ENCODE measurements around the gene PTX4. TPM values are rescaled to one million over a fixed set of nuclear protein-coding genes. Genes with fewer than 3 reads are reported as not detected.
A peak's percentile ranks its signal among the peaks of the same experiment; 100 is the strongest.

The PTX4 gene
- total RNA-seq, 1 donor from 2014 or later, result not detected

- Histone ChIP-seq H3K4me3 (peak overlapping the region; percentile 23 to 64), H3K4me1 (peaks cover 81% of the 10 kb centered on the region), H3K36me3 (peaks cover 0 to 1% of the 10 kb centered on the region in 2 donors), H3K27me3 (no peaks in the 10 kb centered on the region), H3K27ac (peak overlapping the region; percentile 91), H3K9me3 (no peaks in the 10 kb centered on the region)
- no peak for DNase-seq (ENCODE audit: extremely low spot score in 2 of 2)
- TF ChIP-seq POLR2AphosphoS5 (IDR thresholded peaks at IDR 0.05; ENCODE audit: insufficient read depth in 1 of 2, low read depth in 1 of 2), result no peak
- no peak for TF ChIP-seq CTCF (IDR thresholded peaks at IDR 0.05)
- TF ChIP-seq POLR2A (IDR thresholded peaks at IDR 0.05), result no peak
- intact Hi-C loops (cut with DNase I), result loop anchor here (5.0 kb wide), 1 partner anchor 81 kb away; the partner anchor contains the start of genes CRAMP1 and IFT140
These were observed 42.8 kb upstream of the PTX4 start for GRCh38 chr16:1531638-1531910.

- intact Hi-C loops (cut with DNase I), result loop anchor here (5.0 kb wide), 1 partner anchor 81 kb away; the partner anchor contains the start of genes CRAMP1 and IFT140
- peaks cover 76% of the 10 kb centered on the region for H3K4me1 ChIP-seq
- no peaks in the 10 kb centered on the region for H3K36me3 ChIP-seq
- TF ChIP-seq POLR2A (IDR thresholded peaks at IDR 0.05) (no peak), CTCF (IDR thresholded peaks at IDR 0.05) (no peak), POLR2AphosphoS5 (IDR thresholded peaks at IDR 0.05; ENCODE audit: insufficient read depth in 1 of 2, low read depth in 1 of 2) (peak in 1 of 2 donors; percentile 81)
- peak overlapping the region; percentile 91 for H3K27ac ChIP-seq
- DNase-seq (ENCODE audit: extremely low spot score in 2 of 2), result no peak
- H3K9me3 ChIP-seq, result no peaks in the 10 kb centered on the region
- peak overlapping the region; percentile 23 to 64 for H3K4me3 ChIP-seq
- H3K27me3 ChIP-seq, result no peaks in the 10 kb centered on the region
These were observed 42.3 kb upstream of the PTX4 start for GRCh38 chr16:1530883-1531637.

- H3K4me3 ChIP-seq, result peak overlapping the region; percentile 23 to 64
- DNase-seq (ENCODE audit: extremely low spot score in 2 of 2), result no peak
- TF ChIP-seq POLR2A (IDR thresholded peaks at IDR 0.05) (no peak), POLR2AphosphoS5 (IDR thresholded peaks at IDR 0.05; ENCODE audit: insufficient read depth in 1 of 2, low read depth in 1 of 2) (peak in 1 of 2 donors; percentile 41)
- H3K36me3 ChIP-seq, result no peaks in the 10 kb centered on the region
- no peaks in the 10 kb centered on the region for H3K9me3 ChIP-seq
- intact Hi-C loops (cut with DNase I), result loop anchor here (5.0 kb wide), 1 partner anchor 82 kb away; the partner anchor contains the start of genes CRAMP1 and IFT140
- peaks cover 70% of the 10 kb centered on the region for H3K4me1 ChIP-seq
- H3K27ac ChIP-seq, result peak overlapping the region; percentile 91
- H3K27me3 ChIP-seq, result no peaks in the 10 kb centered on the region
These were observed 41.7 kb upstream of the PTX4 start for GRCh38 chr16:1530349-1530882.

- Histone ChIP-seq H3K4me3 (no peak overlapping the region), H3K36me3 (no peaks in the 10 kb centered on the region), H3K4me1 (peaks cover 67% of the 10 kb centered on the region), H3K27ac (peak overlapping the region; percentile 91), H3K27me3 (no peaks in the 10 kb centered on the region), H3K9me3 (no peaks in the 10 kb centered on the region)
- intact Hi-C loops (cut with DNase I), result no loop called here
- DNase-seq (ENCODE audit: extremely low spot score in 2 of 2), result no peak
- TF ChIP-seq POLR2AphosphoS5 (IDR thresholded peaks at IDR 0.05; ENCODE audit: insufficient read depth in 1 of 2, low read depth in 1 of 2) (no peak), POLR2A (IDR thresholded peaks at IDR 0.05) (no peak), CTCF (IDR thresholded peaks at IDR 0.05) (no peak)
These were observed 40.3 kb upstream of the PTX4 start for GRCh38 chr16:1528921-1529537.

GRCh38 chr16:1527836-1528811 is 39.4 kb upstream of the PTX4 start:
- intact Hi-C loops (cut with DNase I), result no loop called here
- H3K9me3 ChIP-seq, result no peaks in the 10 kb centered on the region
- TF ChIP-seq POLR2A (IDR thresholded peaks at IDR 0.05), result no peak
- no peak for TF ChIP-seq CTCF (IDR thresholded peaks at IDR 0.05)
- no peak for TF ChIP-seq POLR2AphosphoS5 (IDR thresholded peaks at IDR 0.05; ENCODE audit: insufficient read depth in 1 of 2, low read depth in 1 of 2)
- no peaks in the 10 kb centered on the region for H3K27me3 ChIP-seq
- H3K36me3 ChIP-seq, result no peaks in the 10 kb centered on the region
- no peak overlapping the region for H3K27ac ChIP-seq
- H3K4me1 ChIP-seq, result peaks cover 59% of the 10 kb centered on the region
- DNase-seq (ENCODE audit: extremely low spot score in 2 of 2), result no peak
- no peak overlapping the region for H3K4me3 ChIP-seq
